GM12875 (cell line): ENCODE data around the gene SNED1.

Experiments
- H3K4me3 ChIP-seq: one replicate; pipeline ENCODE4 v1.5.1; 2011; ENCODE audit warnings: low read depth, low read length, control low read depth
- CTCF ChIP-seq: IDR thresholded peaks from 2 replicates; pipeline ENCODE4 v1.5.1; 2011; ENCODE audit warnings: low read depth, mild to moderate bottlenecking, control low read depth, inconsistent platforms, low read length, moderate library complexity, borderline replicate concordance; ENCODE audit not compliant: insufficient read depth

Gene SNED1

GRCh38 chr2:240997856-240998705 lies at the start of gene SNED1:
TSS of gene SNED1 (plus strand) at chr2:240998618. CDS start at chr2:240998838, 220 bp downstream.
- no peak within 1 kb of the TSS for H3K4me3 ChIP-seq
- TF ChIP-seq CTCF, result no peak

GRCh38 chr2:240948905-240949790 lies 49.3 kb upstream of the SNED1 start:
- TF ChIP-seq CTCF, result no peak
- no peak overlapping the region for H3K4me3 ChIP-seq

GRCh38 chr2:240949791-240950705 lies 48.4 kb upstream of the SNED1 start:
- TF ChIP-seq CTCF, result no peak
- H3K4me3 ChIP-seq, result no peak overlapping the region

GRCh38 chr2:240951045-240951594 lies 47.3 kb upstream of the SNED1 start:
- no peak for TF ChIP-seq CTCF
- no peak overlapping the region for H3K4me3 ChIP-seq

GRCh38 chr2:240952496-240953246 lies 45.7 kb upstream of the SNED1 start:
- no peak overlapping the region for H3K4me3 ChIP-seq
- no peak for TF ChIP-seq CTCF
